ENCODE data around the gene FOXC1.
A peak's percentile ranks its signal among the peaks of the same experiment; 100 is the strongest.

The FOXC1 gene

GRCh38 chr6:1584996-1585668, 24.6 kb upstream of the FOXC1 start:
- DNase-seq (ENCODE audit: low spot score): no peak

GRCh38 chr6:1585669-1586049, 24.1 kb upstream of the FOXC1 start:
- no peak for DNase-seq (ENCODE audit: low spot score)

GRCh38 chr6:1586256-1586655, 23.5 kb upstream of the FOXC1 start:
- DNase-seq (ENCODE audit: low spot score): no peak

- no peak for DNase-seq (ENCODE audit: low spot score)
Observed at GRCh38 chr6:1586861-1587450, 22.8 kb upstream of the FOXC1 start.

- DNase-seq (ENCODE audit: low spot score): no peak
Observed at GRCh38 chr6:1587546-1587945, 22.2 kb upstream of the FOXC1 start.

- DNase-seq (ENCODE audit: low spot score): no peak
Observed at GRCh38 chr6:1587977-1588376, 21.7 kb upstream of the FOXC1 start.

GRCh38 chr6:1589208-1589607, 20.5 kb upstream of the FOXC1 start:
- no peak for DNase-seq (ENCODE audit: low spot score)

- DNase-seq (ENCODE audit: low spot score): no peak
Observed at GRCh38 chr6:1590580-1590979, 19.1 kb upstream of the FOXC1 start.

- DNase-seq (ENCODE audit: low spot score): no peak
Observed at GRCh38 chr6:1591243-1591642, 18.5 kb upstream of the FOXC1 start.

GRCh38 chr6:1591926-1592325, 17.8 kb upstream of the FOXC1 start:
- DNase-seq (ENCODE audit: low spot score): no peak

GRCh38 chr6:1592852-1593251, 16.9 kb upstream of the FOXC1 start:
- DNase-seq (ENCODE audit: low spot score): no peak

- no peak for DNase-seq (ENCODE audit: low spot score)
Observed at GRCh38 chr6:1593286-1593957, 16.3 kb upstream of the FOXC1 start.

- DNase-seq (ENCODE audit: low spot score): no peak
Observed at GRCh38 chr6:1593958-1594314, 15.8 kb upstream of the FOXC1 start.

GRCh38 chr6:1594445-1595200, 15.1 kb upstream of the FOXC1 start:
- no peak for DNase-seq (ENCODE audit: low spot score)

- no peak for DNase-seq (ENCODE audit: low spot score)
Observed at GRCh38 chr6:1595271-1596087, 14.2 kb upstream of the FOXC1 start.

GRCh38 chr6:1596088-1596852, 13.4 kb upstream of the FOXC1 start:
- peak; percentile 55 for DNase-seq (ENCODE audit: low spot score)

- no peak for DNase-seq (ENCODE audit: low spot score)
Observed at GRCh38 chr6:1597121-1597744, 12.5 kb upstream of the FOXC1 start.

GRCh38 chr6:1597924-1598323, 11.8 kb upstream of the FOXC1 start:
- no peak for DNase-seq (ENCODE audit: low spot score)

GRCh38 chr6:1598433-1598832, 11.3 kb upstream of the FOXC1 start:
- DNase-seq (ENCODE audit: low spot score): no peak

GRCh38 chr6:1598886-1599285, 10.8 kb upstream of the FOXC1 start:
- DNase-seq (ENCODE audit: low spot score): no peak

- DNase-seq (ENCODE audit: low spot score): no peak
Observed at GRCh38 chr6:1599469-1599868, 10.2 kb upstream of the FOXC1 start.
